ENCODE data around the gene MGAT4B. TPM values are rescaled to one million over a fixed set of nuclear protein-coding genes. Genes with fewer than 3 reads are reported as not detected.

MGAT4B gene
- total RNA-seq, 4 donors from 2014 or later = 495 to 1,114 (median 787) TPM

DNA sequence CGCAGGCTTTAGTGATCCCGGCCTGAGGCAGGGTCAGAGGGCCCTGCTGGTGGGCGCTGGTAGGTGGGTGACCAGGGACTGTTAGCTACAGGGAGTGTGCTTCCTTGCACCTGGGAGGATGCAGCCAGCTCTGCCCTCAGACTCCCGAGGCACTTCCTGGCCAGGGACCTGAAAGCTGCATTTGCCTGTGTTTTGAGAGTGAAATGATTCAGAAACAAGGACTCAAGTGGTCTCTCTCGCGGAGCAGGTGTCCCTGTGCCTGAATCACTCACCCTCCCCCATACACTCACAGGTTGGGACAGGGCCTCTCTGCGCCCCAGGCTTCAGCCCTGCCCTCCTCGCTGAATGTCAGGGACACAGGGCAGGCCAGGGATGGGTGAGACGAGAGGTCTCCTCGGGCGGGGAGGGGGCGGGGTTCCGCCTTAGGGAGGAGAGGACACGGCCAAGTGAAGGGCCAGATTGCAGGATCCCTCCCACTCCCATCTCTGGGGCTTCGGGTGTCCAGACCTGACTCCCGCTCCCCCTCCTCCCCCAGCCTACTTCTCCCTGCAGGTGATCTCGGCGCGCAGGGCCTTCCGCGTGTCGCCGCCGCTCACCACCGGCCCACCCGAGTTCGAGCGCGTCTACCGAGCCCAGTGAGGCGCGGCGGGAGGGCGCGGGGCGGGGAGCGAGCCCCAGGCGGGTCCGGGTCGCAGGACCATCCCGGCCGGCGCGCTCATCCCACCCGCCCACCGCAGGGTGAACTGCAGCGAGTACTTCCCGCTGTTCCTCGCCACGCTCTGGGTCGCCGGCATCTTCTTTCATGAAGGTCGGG, 11.4 kb downstream of the MGAT4B start:
- intact Hi-C loops (cut with DNase I; ENCODE audit: low total_unique reads) (no loop called here), in situ Hi-C loops (cut with MboI; ENCODE audit: low pct_ligation_motif_present in 1 of 4, low pct_unique_long_range_greater_than_20kb in 1 of 4, low sequenced_read_pairs in 3 of 4) (no loop called here)
- no peaks in the 10 kb centered on the region for H3K9me3 ChIP-seq
- H3K27me3 ChIP-seq = no peaks in the 10 kb centered on the region
- WGBS, 2 donors (ENCODE audit: low coverage in 1 of 2) = 12 to 20% methylated on average over 1 to 31 of the region's 53 CpGs
- H3K4me3 ChIP-seq = peak overlapping the region; percentile 15 to 72 (median 42)
- H3K27ac ChIP-seq = peak overlapping the region; percentile 88 to 92 (median 90)
- TF ChIP-seq POLR2A (IDR thresholded peaks at IDR 0.05) = peak; percentile 26
- TF ChIP-seq POLR2AphosphoS5 (IDR thresholded peaks at IDR 0.05) = peak in 1 of 3 donors; percentile 45
- no peak for TF ChIP-seq EP300 (IDR thresholded peaks at IDR 0.05; ENCODE audit: low read depth)
- H3K4me1 ChIP-seq = peaks cover 19 to 46% (median 29%) of the 10 kb centered on the region in 4 donors
- no peak for DNase-seq
- H3K36me3 ChIP-seq = peaks cover 0 to 26% (median 17%) of the 10 kb centered on the region in 4 donors

DNA sequence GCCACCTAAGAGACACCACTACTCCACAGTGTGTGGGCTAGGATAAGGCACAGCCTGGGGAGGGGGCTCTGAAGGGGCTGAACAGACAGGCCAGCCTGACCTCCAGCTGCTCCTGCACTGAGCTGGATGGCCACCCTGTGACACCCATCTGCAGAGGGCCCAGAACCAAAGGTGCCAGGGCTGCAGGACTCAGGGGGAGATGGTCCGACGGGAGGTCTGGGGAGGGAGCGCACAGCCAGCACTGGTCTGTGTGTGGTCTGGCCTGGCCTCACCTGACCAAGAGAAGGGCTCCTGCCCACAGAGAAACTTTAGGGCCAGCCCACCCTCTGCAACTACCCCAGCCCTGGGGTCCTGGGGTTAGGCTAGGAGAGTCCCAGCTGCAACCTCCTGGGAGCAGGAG, 12.1 kb downstream of the MGAT4B start:
- WGBS, 2 donors (ENCODE audit: low coverage in 1 of 2) = 94% methylated on average over 2 of the region's 3 CpGs; no CpG with 5 or more reads in 1 of the 2 donors
- in situ Hi-C loops (cut with MboI; ENCODE audit: low pct_ligation_motif_present in 1 of 4, low pct_unique_long_range_greater_than_20kb in 1 of 4, low sequenced_read_pairs in 3 of 4) (no loop called here), intact Hi-C loops (cut with DNase I; ENCODE audit: low total_unique reads) (no loop called here)

DNA sequence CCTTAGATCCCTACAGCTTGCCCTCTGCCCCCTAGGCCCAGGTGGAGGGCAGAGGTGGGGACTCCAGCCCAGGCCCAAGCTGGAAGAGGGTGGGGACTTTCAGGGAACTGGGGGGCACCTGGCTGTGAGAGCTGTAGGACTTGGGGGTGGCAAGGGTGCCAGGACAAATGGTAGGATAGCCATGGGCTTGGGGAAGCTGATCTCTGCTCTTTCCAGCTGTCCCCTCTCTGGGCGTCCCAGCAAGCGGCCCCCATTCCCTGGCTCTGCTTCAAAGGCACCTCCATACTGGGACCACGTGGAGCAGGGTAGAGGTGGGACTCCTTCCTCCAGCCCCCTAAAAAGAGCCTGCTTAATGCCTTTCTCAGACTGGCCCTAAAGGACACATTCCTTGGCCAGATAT, 12.5 kb downstream of the MGAT4B start:
- TF ChIP-seq POLR2A (IDR thresholded peaks at IDR 0.05) (no peak), POLR2AphosphoS5 (IDR thresholded peaks at IDR 0.05) (no peak)
- no peak for DNase-seq
- H3K4me3 ChIP-seq = no peak overlapping the region
- intact Hi-C loops (cut with DNase I; ENCODE audit: low total_unique reads) = no loop called here
- in situ Hi-C loops (cut with MboI; ENCODE audit: low pct_ligation_motif_present in 1 of 4, low pct_unique_long_range_greater_than_20kb in 1 of 4, low sequenced_read_pairs in 3 of 4) = no loop called here
- H3K27me3 ChIP-seq = no peaks in the 10 kb centered on the region
- H3K36me3 ChIP-seq = peaks cover 0 to 17% (median 8%) of the 10 kb centered on the region in 4 donors
- peak overlapping the region in 3 of 4 donors; percentile 32 to 91 (median 57) for H3K27ac ChIP-seq
- WGBS, 2 donors (ENCODE audit: low coverage in 1 of 2) = 60 to 73% methylated on average over 1 to 3 of the region's 3 CpGs
- H3K9me3 ChIP-seq = no peaks in the 10 kb centered on the region
- H3K4me1 ChIP-seq = peaks cover 19 to 46% (median 29%) of the 10 kb centered on the region in 4 donors

More for the DNA sequence above, 12.1 kb downstream of the MGAT4B start:
- H3K36me3 ChIP-seq = peaks cover 0 to 19% (median 11%) of the 10 kb centered on the region in 4 donors
- H3K9me3 ChIP-seq = no peaks in the 10 kb centered on the region
- H3K4me3 ChIP-seq = peak overlapping the region in 1 of 4 donors; percentile 72
- no peak for DNase-seq
- peaks cover 19 to 46% (median 29%) of the 10 kb centered on the region in 4 donors for H3K4me1 ChIP-seq
- no peak for TF ChIP-seq CTCF (IDR thresholded peaks at IDR 0.05)
- no peak for TF ChIP-seq POLR2A (IDR thresholded peaks at IDR 0.05)
- TF ChIP-seq EP300 (IDR thresholded peaks at IDR 0.05; ENCODE audit: low read depth) = no peak
- TF ChIP-seq POLR2AphosphoS5 (IDR thresholded peaks at IDR 0.05) = no peak
- peak overlapping the region in 3 of 4 donors; percentile 32 to 92 (median 91) for H3K27ac ChIP-seq
- no peaks in the 10 kb centered on the region for H3K27me3 ChIP-seq

DNA sequence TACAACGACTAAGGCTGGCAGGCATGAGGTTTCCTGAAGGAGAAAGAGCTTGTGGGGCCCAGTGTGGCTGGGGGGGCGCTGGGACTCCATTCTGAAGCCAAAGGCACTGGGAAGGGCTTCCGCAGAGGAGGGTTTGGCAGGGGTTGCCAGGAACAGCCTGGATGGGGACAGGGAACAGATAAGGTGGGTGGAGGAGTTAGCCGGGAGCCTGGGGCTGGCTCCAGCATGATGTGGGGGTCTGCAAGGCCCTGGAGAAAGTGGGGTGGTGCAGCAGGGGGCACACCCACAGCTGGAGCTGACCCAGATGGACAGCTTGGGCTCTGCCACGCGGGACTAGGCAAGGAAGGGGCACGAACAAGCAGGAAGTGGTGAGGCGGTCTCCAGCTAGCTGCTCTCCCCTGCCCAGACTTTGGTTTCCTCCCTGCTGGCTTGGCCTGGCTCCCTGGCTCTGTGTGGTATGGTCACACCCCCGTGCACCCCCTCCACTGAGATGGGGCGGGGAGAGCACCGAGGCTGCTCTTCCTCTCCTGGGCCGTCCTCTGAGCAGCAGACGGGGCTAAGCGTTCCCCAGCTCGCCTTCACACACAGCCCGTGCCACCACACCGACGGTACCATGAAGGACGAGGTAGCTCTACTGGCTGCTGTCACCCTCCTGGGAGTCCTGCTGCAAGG, 13.1 kb downstream of the MGAT4B start, which contains the start of gene LTC4S:
Gene LTC4S (plus strand): TSS at position 519 of the 672 bp plus-strand sequence. CDS start 95 bp downstream, at position 614.
- peak; percentile 65 for DNase-seq

DNA sequence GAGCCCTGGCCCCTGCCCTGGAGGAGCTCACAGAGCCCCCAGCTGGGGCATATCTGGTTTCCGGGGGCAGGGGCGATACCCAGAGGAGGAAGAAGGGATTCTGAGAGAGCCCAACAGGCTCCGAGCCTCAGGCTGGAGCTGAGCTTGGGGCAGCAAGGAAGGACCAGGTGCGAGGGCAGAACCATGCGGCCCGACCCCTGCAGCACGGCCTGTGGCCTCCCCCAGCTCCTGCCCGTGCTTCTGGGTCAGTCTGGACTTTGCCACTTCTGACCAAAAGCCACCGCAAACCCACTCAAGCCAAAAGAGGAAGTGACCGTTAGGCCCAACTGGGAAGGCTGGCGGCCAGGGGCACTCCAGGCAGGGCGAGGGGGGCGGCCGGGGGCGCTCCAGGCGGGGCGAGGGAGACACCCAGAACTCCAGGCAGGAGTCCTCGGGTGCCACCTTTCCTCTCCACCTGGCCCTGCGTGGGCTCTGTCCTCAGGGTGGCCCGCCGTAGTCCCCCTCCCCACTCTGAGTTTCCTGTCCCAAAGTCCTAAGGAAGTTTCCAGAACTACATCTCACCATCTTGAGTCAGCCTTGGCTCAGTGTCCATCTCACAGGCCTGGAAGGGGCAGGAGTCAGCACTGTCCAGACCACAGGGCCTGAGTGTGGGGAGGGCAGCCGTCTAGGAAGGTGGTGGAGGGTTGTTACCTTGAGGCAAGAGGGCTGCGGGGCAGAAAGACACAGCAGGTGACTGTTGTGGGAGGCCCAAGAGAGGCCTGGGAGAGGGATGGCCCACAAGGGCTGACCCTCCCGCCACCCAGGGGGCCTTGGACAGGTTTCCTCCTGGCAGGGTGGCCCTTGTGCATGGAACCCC, 13.8 kb downstream of the MGAT4B start:
- intact Hi-C loops (cut with DNase I; ENCODE audit: low total_unique reads) = no loop called here
- Histone ChIP-seq H3K27ac (peak overlapping the region; percentile 47 to 59 (median 56)), H3K27me3 (no peaks in the 10 kb centered on the region), H3K36me3 (peaks cover 0 to 4% (median 1%) of the 10 kb centered on the region in 4 donors), H3K9me3 (no peaks in the 10 kb centered on the region), H3K4me3 (no peak overlapping the region), H3K4me1 (peaks cover 19 to 46% (median 29%) of the 10 kb centered on the region in 4 donors)
- in situ Hi-C loops (cut with MboI; ENCODE audit: low pct_ligation_motif_present in 1 of 4, low pct_unique_long_range_greater_than_20kb in 1 of 4, low sequenced_read_pairs in 3 of 4) = no loop called here
- DNase-seq = no peak
- TF ChIP-seq POLR2A (IDR thresholded peaks at IDR 0.05) = no peak
- 80 to 83% methylated on average over 2 to 23 of the region's 24 CpGs for WGBS, 2 donors (ENCODE audit: low coverage in 1 of 2)

More for the DNA sequence above, 13.1 kb downstream of the MGAT4B start, which contains the start of gene LTC4S:
- intact Hi-C loops (cut with DNase I; ENCODE audit: low total_unique reads) = no loop called here
- TF ChIP-seq POLR2A (IDR thresholded peaks at IDR 0.05) (no peak), POLR2AphosphoS5 (IDR thresholded peaks at IDR 0.05) (peak in 2 of 3 donors; percentile 3 to 29)
- 55% methylated on average over 17 of the region's 19 CpGs; no CpG with 5 or more reads in 1 of the 2 donors for WGBS, 2 donors (ENCODE audit: low coverage in 1 of 2)
- H3K27ac ChIP-seq = peak within 1 kb of the TSS; percentile 57 to 92 (median 90)
- H3K36me3 ChIP-seq = peaks cover 0 to 12% (median 5%) of the 10 kb centered on the region in 4 donors
- H3K4me1 ChIP-seq = peaks cover 19 to 46% (median 29%) of the 10 kb centered on the region in 4 donors
- peak within 1 kb of the TSS in 1 of 4 donors; percentile 72 for H3K4me3 ChIP-seq
- no peaks in the 10 kb centered on the region for H3K27me3 ChIP-seq
- no peaks in the 10 kb centered on the region for H3K9me3 ChIP-seq
- in situ Hi-C loops (cut with MboI; ENCODE audit: low pct_ligation_motif_present in 1 of 4, low pct_unique_long_range_greater_than_20kb in 1 of 4, low sequenced_read_pairs in 3 of 4) = no loop called here

Measured in transverse colon (tissue), 4 donors.